ENCODE data around the gene ZNF674.

ZNF674 gene

GRCh38 chrX:46575586-46575985 lies 30.4 kb upstream of the ZNF674 start:
- no peak overlapping the region for H2AFZ ChIP-seq (ENCODE audit: low read depth, low read length)
- no peaks in the 10 kb centered on the region for H3K36me3 ChIP-seq (ENCODE audit: insufficient read depth, low read length)
- DNase-seq (no peak), ATAC-seq (ENCODE audit: insufficient read depth, low read depth) (no peak)
- no peak for TF ChIP-seq EZH2 (IDR thresholded peaks at IDR 0.05; ENCODE audit: borderline replicate concordance, low read depth, low read length, severe bottlenecking)
- no peak for TF ChIP-seq CTCF (IDR thresholded peaks at IDR 0.05; ENCODE audit: borderline replicate concordance, extremely low read depth, low read length, poor library complexity, severe bottlenecking)
- no peak overlapping the region for H3K9ac ChIP-seq (ENCODE audit: low read depth, low read length)
- no peak overlapping the region for H3K4me3 ChIP-seq (ENCODE audit: low read depth in 1 of 2, low read length in 2 of 2)
- peak overlapping the region; percentile 31; the same call in 1 of the 2 replicates for H3K4me2 ChIP-seq (ENCODE audit: insufficient read depth, low read length)
- H3K27ac ChIP-seq (ENCODE audit: low read length): no peak overlapping the region
- no peaks in the 10 kb centered on the region for H4K20me1 ChIP-seq (ENCODE audit: insufficient read depth, low read length)
- no peaks in the 10 kb centered on the region for H3K27me3 ChIP-seq (ENCODE audit: insufficient read depth, low read length, poor library complexity)
- H3K9me3 ChIP-seq (ENCODE audit: insufficient read depth, low read length, severe bottlenecking): no peaks in the 10 kb centered on the region
- no peaks in the 10 kb centered on the region for H3K79me2 ChIP-seq (ENCODE audit: insufficient read depth, low read length)
- peaks cover 29% of the 10 kb centered on the region for H3K4me1 ChIP-seq (ENCODE audit: insufficient read depth, low read length)

GRCh38 chrX:46574774-46575381 lies 29.7 kb upstream of the ZNF674 start:
- no peaks in the 10 kb centered on the region for H3K36me3 ChIP-seq (ENCODE audit: insufficient read depth, low read length)
- peak overlapping the region in 1 of 2 experiments; percentile 79; a peak in 2 of 4 replicates for H3K4me3 ChIP-seq (ENCODE audit: low read depth in 1 of 2, low read length in 2 of 2)
- no peaks in the 10 kb centered on the region for H3K9me3 ChIP-seq (ENCODE audit: insufficient read depth, low read length, severe bottlenecking)
- no peak overlapping the region for H3K27ac ChIP-seq (ENCODE audit: low read length)
- no peaks in the 10 kb centered on the region for H4K20me1 ChIP-seq (ENCODE audit: insufficient read depth, low read length)
- no peaks in the 10 kb centered on the region for H3K27me3 ChIP-seq (ENCODE audit: insufficient read depth, low read length, poor library complexity)
- no peak overlapping the region for H2AFZ ChIP-seq (ENCODE audit: low read depth, low read length)
- H3K4me1 ChIP-seq (ENCODE audit: insufficient read depth, low read length): peaks cover 29% of the 10 kb centered on the region
- TF ChIP-seq CTCF (IDR thresholded peaks at IDR 0.05; ENCODE audit: borderline replicate concordance, extremely low read depth, low read length, poor library complexity, severe bottlenecking) (no peak), EZH2 (IDR thresholded peaks at IDR 0.05; ENCODE audit: borderline replicate concordance, low read depth, low read length, severe bottlenecking) (no peak)
- peak overlapping the region; percentile 86; the same call in 1 of the 2 replicates for H3K4me2 ChIP-seq (ENCODE audit: insufficient read depth, low read length)
- no peak for ATAC-seq (ENCODE audit: insufficient read depth, low read depth)
- H3K9ac ChIP-seq (ENCODE audit: low read depth, low read length): no peak overlapping the region
- H3K79me2 ChIP-seq (ENCODE audit: insufficient read depth, low read length): no peaks in the 10 kb centered on the region
- DNase-seq: no peak

GRCh38 chrX:46573892-46574773 lies 28.9 kb upstream of the ZNF674 start:
- peak overlapping the region; percentile 86 for H3K4me2 ChIP-seq (ENCODE audit: insufficient read depth, low read length)
- H4K20me1 ChIP-seq (ENCODE audit: insufficient read depth, low read length): no peaks in the 10 kb centered on the region
- no peaks in the 10 kb centered on the region for H3K36me3 ChIP-seq (ENCODE audit: insufficient read depth, low read length)
- no peak overlapping the region for H3K27ac ChIP-seq (ENCODE audit: low read length)
- TF ChIP-seq EZH2 (IDR thresholded peaks at IDR 0.05; ENCODE audit: borderline replicate concordance, low read depth, low read length, severe bottlenecking): no peak
- peak; percentile 71 for DNase-seq
- H3K27me3 ChIP-seq (ENCODE audit: insufficient read depth, low read length, poor library complexity): no peaks in the 10 kb centered on the region
- no peaks in the 10 kb centered on the region for H3K9me3 ChIP-seq (ENCODE audit: insufficient read depth, low read length, severe bottlenecking)
- peak overlapping the region; percentile 27 to 79; a peak in 3 of 4 replicates for H3K4me3 ChIP-seq (ENCODE audit: low read depth in 1 of 2, low read length in 2 of 2)
- H3K9ac ChIP-seq (ENCODE audit: low read depth, low read length): peak overlapping the region; percentile 64
- H3K79me2 ChIP-seq (ENCODE audit: insufficient read depth, low read length): no peaks in the 10 kb centered on the region
- H2AFZ ChIP-seq (ENCODE audit: low read depth, low read length): peak overlapping the region; percentile 85
- peaks cover 29% of the 10 kb centered on the region for H3K4me1 ChIP-seq (ENCODE audit: insufficient read depth, low read length)
- peak; percentile 77 for ATAC-seq (ENCODE audit: insufficient read depth, low read depth)

Measured in DND-41 (cell line).